H1 (cell line): ENCODE measurements around the gene MXRA8. TPM values are rescaled to one million over a fixed set of nuclear protein-coding genes. Genes with fewer than 3 reads are reported as not detected.

Experiments used
- CTCF ChIA-PET: fragments of 300-600 bp; sonication (Branson Sonifier 250); formaldehyde crosslinking; loops from one replicate; lab custom pipeline; 2021; ENCODE audit not compliant: partially characterized antibody; lab: Charles Lee
- POLR2A ChIA-PET: fragments of 300-600 bp; sonication (Branson Sonifier 250); formaldehyde crosslinking; loops from one replicate; lab custom pipeline; 2021; ENCODE audit warnings: inconsistent platforms; ENCODE audit not compliant: partially characterized antibody; lab: Charles Lee
- DNase-seq, 2 experiments: peaks; one replicate each; pipeline versions ENCODE4 v3.0.0 to v3.0.0-alpha.2; 2010 to 2022; ENCODE audit warnings: low spot score in 2 of 2, low read depth in 1 of 2, mixed read lengths in 1 of 2
- FAIRE-seq: peaks from 2 replicates; lab custom pipeline; 2011; peaks lifted over from hg19 to GRCh38; lab: Jason Lieb, UNC
- H2AFZ ChIP-seq: 2 replicates; pipeline ENCODE4 v1.8.1; 2012; ENCODE audit warnings: low read length, inconsistent platforms
- H2AK5ac ChIP-seq: 2 replicates; pipeline ENCODE4 v1.6.1; 2013; ENCODE audit warnings: low read depth, low read length
- H2BK120ac ChIP-seq: replicated peaks from 2 replicates; pipeline ENCODE3; 2013; ENCODE audit warnings: low read depth, low read length, inconsistent platforms
- H2BK12ac ChIP-seq: 2 replicates; pipeline ENCODE4 v1.6.1; 2013; ENCODE audit warnings: low read depth, low read length
- H2BK15ac ChIP-seq: 2 replicates; pipeline ENCODE4 v1.6.1; 2013; ENCODE audit warnings: low read length
- H2BK20ac ChIP-seq: 2 replicates; pipeline ENCODE4 v1.6.1; 2013; ENCODE audit warnings: low read length
- H2BK5ac ChIP-seq: 2 replicates; pipeline ENCODE4 v1.6.1; 2013; ENCODE audit warnings: low read depth, low read length
- H3K14ac ChIP-seq: 2 replicates; pipeline ENCODE4 v1.6.1; 2013; ENCODE audit warnings: inconsistent platforms; ENCODE audit not compliant: insufficient read length
- H3K18ac ChIP-seq: 2 replicates; pipeline ENCODE4 v1.6.1; 2013; ENCODE audit warnings: low read length; ENCODE audit errors: extremely low read depth
- H3K23ac ChIP-seq: 2 replicates; pipeline ENCODE4 v1.6.1; 2013; ENCODE audit warnings: inconsistent platforms; ENCODE audit not compliant: insufficient read length
- H3K23me2 ChIP-seq: 2 replicates; pipeline ENCODE4 v1.6.1; 2013; ENCODE audit warnings: low read depth, low read length
- H3K27ac ChIP-seq: 2 replicates; pipeline ENCODE4 v1.6.1; 2011; ENCODE audit warnings: low read depth, low read length, inconsistent platforms
- H3K27me3 ChIP-seq, 4 experiments: replicated peaks in 1 of 4; 1 replicate in 1 of 4; 2 replicates in 3 of 4; pipeline versions ENCODE4 v1.6.1 to v1.8.1; 2011 to 2013; ENCODE audit warnings: low read length in 3 of 4, mild to moderate bottlenecking in 3 of 4, inconsistent platforms in 2 of 4, mixed read lengths in 2 of 4, moderate library complexity in 1 of 4; ENCODE audit not compliant: control insufficient read depth in 3 of 4, insufficient read depth in 3 of 4; ENCODE audit errors: extremely low read depth in 1 of 4
- H3K36me3 ChIP-seq, 4 experiments: 2 replicates each; pipeline versions ENCODE4 v1.6.1 to v1.8.1; 2011 to 2013; ENCODE audit warnings: mild to moderate bottlenecking in 4 of 4, low read length in 3 of 4, moderate library complexity in 2 of 4, control low read depth in 1 of 4, inconsistent platforms in 1 of 4; ENCODE audit not compliant: insufficient read depth in 4 of 4, control insufficient read depth in 2 of 4
- H3K4ac ChIP-seq: replicated peaks from 2 replicates; pipeline ENCODE3; 2013; ENCODE audit warnings: low read length, low read depth, mixed read lengths, inconsistent platforms; ENCODE audit not compliant: insufficient read length
- H3K4me1 ChIP-seq, 4 experiments: replicated peaks in 1 of 4; 1 replicate in 1 of 4; 2 replicates in 3 of 4; pipeline versions ENCODE4 v1.6.1 to v1.8.1; 2011 to 2013; ENCODE audit warnings: low read length in 3 of 4, inconsistent platforms in 2 of 4, mixed read lengths in 1 of 4; ENCODE audit not compliant: insufficient read depth in 4 of 4, control insufficient read depth in 3 of 4
- H3K4me2 ChIP-seq, 2 experiments: 2 replicates each; pipeline versions ENCODE4 v1.6.1 to v1.8.1; 2011 to 2013; ENCODE audit warnings: low read depth in 2 of 2, low read length in 2 of 2, control low read depth in 1 of 2, inconsistent platforms in 1 of 2, mild to moderate bottlenecking in 1 of 2; ENCODE audit not compliant: insufficient read depth in 1 of 2
- H3K4me3 ChIP-seq, 4 experiments: fragments of 200-600, 300-600 bp in 1 of 4; sonication (generic), shearing (Covaris generic), sonication (Bioruptor Twin) in 1 of 4; 2 replicates each; pipeline versions ENCODE4 v1.5.1 to v1.8.1; 2011 to 2016; ENCODE audit warnings: low read length in 4 of 4, low read depth in 3 of 4, control low read depth in 2 of 4, inconsistent platforms in 2 of 4, mild to moderate bottlenecking in 2 of 4, mixed read lengths in 1 of 4, moderate library complexity in 1 of 4; ENCODE audit not compliant: insufficient read depth in 2 of 4; ENCODE audit errors: extremely low read depth in 1 of 4
- H3K56ac ChIP-seq: replicated peaks from 2 replicates; pipeline ENCODE3; 2013; ENCODE audit warnings: low read depth, mild to moderate bottlenecking, mixed read lengths, low read length, inconsistent platforms; ENCODE audit not compliant: insufficient read length
- H3K79me1 ChIP-seq: 2 replicates; pipeline ENCODE4 v1.6.1; 2013; ENCODE audit warnings: low read depth, low read length, control low read depth
- H3K79me2 ChIP-seq, 2 experiments: 2 replicates each; pipeline versions ENCODE4 v1.6.1 to v1.8.1; 2012 to 2013; ENCODE audit warnings: low read length in 2 of 2, mild to moderate bottlenecking in 2 of 2, inconsistent platforms in 1 of 2; ENCODE audit not compliant: insufficient read depth in 2 of 2, control insufficient read depth in 1 of 2
- H3K9ac ChIP-seq, 4 experiments: replicated peaks in 1 of 4; 1 replicate in 1 of 4; 2 replicates in 3 of 4; pipeline versions ENCODE4 v1.6.1 to v1.8.1; 2011 to 2013; ENCODE audit warnings: low read depth in 3 of 4, low read length in 3 of 4, control low read depth in 2 of 4, mild to moderate bottlenecking in 2 of 4, moderate library complexity in 2 of 4, inconsistent platforms in 1 of 4; ENCODE audit errors: extremely low read depth in 1 of 4
- H3K9me3 ChIP-seq, 2 experiments: 2 replicates each; pipeline versions ENCODE4 v1.6.1 to v1.8.1; 2012 to 2013; ENCODE audit warnings: mild to moderate bottlenecking in 2 of 2, moderate library complexity in 2 of 2, control low read depth in 1 of 2, inconsistent platforms in 1 of 2, low read depth in 1 of 2, low read length in 1 of 2, mixed read lengths in 1 of 2; ENCODE audit not compliant: insufficient read depth in 2 of 2
- H4K20me1 ChIP-seq, 2 experiments: replicated peaks in 1 of 2; 2 replicates each; pipeline versions ENCODE3 to v1.8.1; 2011 to 2013; ENCODE audit warnings: inconsistent platforms in 2 of 2, low read length in 2 of 2, mild to moderate bottlenecking in 1 of 2; ENCODE audit not compliant: insufficient read depth in 2 of 2, control insufficient read depth in 1 of 2
- H4K5ac ChIP-seq: 2 replicates; pipeline ENCODE4 v1.6.1; 2013; ENCODE audit warnings: low read length, low read depth, mixed read lengths, inconsistent platforms; ENCODE audit not compliant: insufficient read length
- H4K8ac ChIP-seq: 2 replicates; pipeline ENCODE4 v1.8.0; 2013; ENCODE audit warnings: mild to moderate bottlenecking, moderate library complexity, low read length, inconsistent platforms; ENCODE audit not compliant: insufficient read depth; ENCODE audit errors: extremely low read depth
- H4K91ac ChIP-seq: replicated peaks from 2 replicates; pipeline ENCODE3; 2013; ENCODE audit warnings: low read length, mixed read lengths, inconsistent platforms; ENCODE audit not compliant: insufficient read length
- EGR1 ChIP-seq: IDR thresholded peaks from 2 replicates; pipeline ENCODE4 v1.6.1; 2011; ENCODE audit warnings: low read depth, low read length, borderline replicate concordance
- KDM4A ChIP-seq: IDR thresholded peaks from one replicate; pipeline ENCODE4 v1.7.1; 2012; ENCODE audit warnings: low read depth, mild to moderate bottlenecking, moderate library complexity, low read length, inconsistent platforms; ENCODE audit not compliant: severe bottlenecking
- TBP ChIP-seq: IDR thresholded peaks from 2 replicates; pipeline ENCODE4 v1.6.1; 2011; ENCODE audit warnings: low read depth, low read length, improper control_type of control experiment
- ZNF274 ChIP-seq: IDR thresholded peaks from 2 replicates; pipeline ENCODE4 v1.7.0; 2012; ENCODE audit warnings: low read length, borderline replicate concordance; ENCODE audit errors: extremely low read depth
- WGBS, 2 experiments: shearing (Covaris generic) in 1 of 2; methylation state at CpG; one replicate each; pipeline versions ENCODE4 v1.1.6 to v1.1.7; 2013 to 2015; ENCODE audit warnings: low lambda C conversion rate in 2 of 2, mixed read lengths in 2 of 2, inconsistent platforms in 1 of 2, low coverage in 1 of 2, missing lambda C conversion rate in 1 of 2; ENCODE audit not compliant: insufficient replicate concordance in 2 of 2, insufficient coverage in 1 of 2, insufficient read length in 1 of 2; ENCODE audit errors: extremely low coverage in 1 of 2, missing lambda C conversion rate in 1 of 2; 5-methylcytosine and 5-hydroxymethylcytosine counted together
- polyA plus RNA-seq, 7 experiments: library from polyadenylated mRNA; depleted of rRNA in 3 of 7; stranded (reverse) in 5 of 7; unstranded in 2 of 7; fragments of >200 nt in 5 of 7; fragments of 200-250 nt in 2 of 7; gene quantifications; 1 replicate in 5 of 7; 2 replicates in 1 of 7; 4 replicates in 1 of 7; pipeline versions ENCODE4 v1.2.1 to v1.2.3, GENCODE V29; 2011 to 2013; ENCODE audit warnings: missing spikeins in 2 of 7, mixed read lengths in 2 of 7
- total RNA-seq: library from RNA; stranded (reverse); fragmentation: NEBNext Ultra II Directional; extraction: Animal tissue kit (Norgen Biotek cat#: 25700); gene quantifications from 2 replicates; pipeline ENCODE4 v1.2.1, GENCODE V29; 2021

MXRA8 gene
- total and polyA plus RNA-seq, 2 of the 8 experiments (the other 6 are each of a cell fraction or from before 2014, with no cell fraction given) = 10.5 to 17.2 TPM

GRCh38 chr1:1400576-1401456 lies 42.5 kb upstream of the MXRA8 start:
- POLR2A ChIA-PET = interaction anchor here (0.9 to 33.4 kb wide), 13 partner anchors 5 to 174 kb away, joined by 3 to 719 read pairs (median 5); partner anchors contain the start of genes ANKRD65, AURKAIP1, CCNL2 and MRPL20
- H3K18ac ChIP-seq = no peak overlapping the region
- TF ChIP-seq EGR1 (no peak), KDM4A (no peak), ZNF274 (no peak), TBP (no peak)

More at GRCh38 chr1:1400576-1401456, 42.5 kb upstream of the MXRA8 start:
- H3K4me2 ChIP-seq = peak overlapping the region; percentile 91 to 100
- H3K9me3 ChIP-seq = no peaks in the 10 kb centered on the region
- H4K20me1 ChIP-seq = peaks cover 11 to 26% of the 10 kb centered on the region in 2 experiments
- peak overlapping the region in 2 of 4 experiments; percentile 90 to 91; a peak in 3 of 7 replicates for H3K9ac ChIP-seq
- FAIRE-seq (no peak), DNase-seq (no peak)
- peaks cover 0 to 20% (median 13%) of the 10 kb centered on the region in 4 experiments; a peak in 6 of 7 replicates for H3K4me1 ChIP-seq
- H3K79me1 ChIP-seq = peaks cover 18% of the 10 kb centered on the region
- H4K91ac ChIP-seq = no peak overlapping the region
- peaks cover 17% of the 10 kb centered on the region for H3K23me2 ChIP-seq
- no peak overlapping the region for H3K56ac ChIP-seq
- H2AFZ ChIP-seq = no peak overlapping the region
- CTCF ChIA-PET = interaction anchor here (0.5 to 3.6 kb wide), 19 partner anchors 8 to 136 kb away, joined by 3 to 32 read pairs (median 10); partner anchors contain the start of genes AURKAIP1 and DVL1
- no peak overlapping the region for H3K4ac ChIP-seq
- no peak overlapping the region for H3K23ac ChIP-seq
- no peak overlapping the region for H2BK12ac ChIP-seq
- no peak overlapping the region for H2BK20ac ChIP-seq
- H3K27ac ChIP-seq = no peak overlapping the region; the same call in 1 of the 2 replicates
- H2AK5ac ChIP-seq = no peak overlapping the region
- no peak overlapping the region for H4K8ac ChIP-seq
- H3K27me3 ChIP-seq = no peaks in the 10 kb centered on the region
- peaks cover 29 to 62% (median 43%) of the 10 kb centered on the region in 4 experiments for H3K36me3 ChIP-seq
- H3K4me3 ChIP-seq = peak overlapping the region; percentile 93 to 95 (median 94); a peak in 7 of 8 replicates
- no peak overlapping the region for H2BK15ac ChIP-seq
- H3K14ac ChIP-seq = no peak overlapping the region
- no peak overlapping the region for H2BK120ac ChIP-seq
- WGBS, 2 experiments = 95% methylated on average over 22 of the region's 22 CpGs; no CpG with 5 or more reads in 1 of the 2 experiments
- no peak overlapping the region; the same call in 1 of the 2 replicates for H2BK5ac ChIP-seq
- H4K5ac ChIP-seq = no peak overlapping the region
- H3K79me2 ChIP-seq = peaks cover 6 to 47% of the 10 kb centered on the region in 2 experiments; a peak in 3 of 4 replicates
